GM12801 (cell line): ENCODE measurements around the gene CD9.

Experiments
- TF ChIP-seq, protein P1 (sequence below): IDR thresholded peaks from one replicate; pipeline ENCODE4 v1.5.1; 2011; ENCODE audit warnings: control low read depth; ENCODE audit not compliant: insufficient read length; ENCODE audit errors: extremely low read depth

The CD9 gene

DNA sequence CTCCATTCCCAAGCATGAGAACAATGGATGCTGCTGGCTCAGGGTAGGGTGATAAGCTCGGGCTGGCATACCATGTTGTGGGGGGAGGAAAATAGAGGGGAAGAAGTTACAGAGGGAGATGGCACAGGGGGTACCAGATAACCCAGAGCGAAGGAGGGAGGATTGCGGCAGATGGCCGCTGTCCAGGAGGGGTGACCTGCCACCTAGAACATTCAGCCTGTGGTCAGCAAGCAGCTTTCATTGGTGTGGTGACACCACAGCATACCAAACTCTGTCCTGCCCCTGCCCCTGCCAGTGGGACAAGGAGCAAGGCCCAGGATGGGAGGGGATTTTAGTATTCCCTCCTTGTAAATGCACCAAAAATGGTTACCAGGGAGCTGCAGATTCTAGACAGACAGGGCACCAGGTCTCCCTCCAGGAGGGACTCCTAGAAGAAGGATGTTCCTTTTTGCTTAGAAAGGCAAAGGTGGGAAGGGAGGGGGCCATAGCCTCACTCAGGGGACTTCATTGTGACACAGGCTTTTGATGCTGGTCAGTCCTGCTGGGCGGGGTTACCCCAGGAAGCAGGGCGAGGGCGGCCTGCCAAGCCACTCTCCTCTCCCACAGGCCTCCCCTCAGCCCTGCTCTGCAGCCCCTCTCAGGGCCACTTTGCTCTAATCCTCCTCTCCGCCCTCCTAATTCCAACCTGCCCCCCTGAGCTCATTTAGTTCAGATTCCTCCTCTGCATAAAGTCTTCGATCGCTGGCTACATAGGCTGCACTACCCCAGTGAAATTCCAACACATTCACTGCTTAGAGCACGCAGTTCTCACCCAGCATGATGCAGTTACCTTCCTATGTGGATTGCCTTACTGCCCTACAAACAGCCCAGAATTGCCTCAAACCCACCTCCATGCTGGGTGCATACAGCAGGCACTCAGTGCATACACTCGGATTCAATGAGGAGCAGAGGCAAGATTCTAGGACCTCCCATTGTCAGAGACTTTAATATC is 74.3 kb downstream of the CD9 start:
- TF ChIP-seq, protein P1, sequence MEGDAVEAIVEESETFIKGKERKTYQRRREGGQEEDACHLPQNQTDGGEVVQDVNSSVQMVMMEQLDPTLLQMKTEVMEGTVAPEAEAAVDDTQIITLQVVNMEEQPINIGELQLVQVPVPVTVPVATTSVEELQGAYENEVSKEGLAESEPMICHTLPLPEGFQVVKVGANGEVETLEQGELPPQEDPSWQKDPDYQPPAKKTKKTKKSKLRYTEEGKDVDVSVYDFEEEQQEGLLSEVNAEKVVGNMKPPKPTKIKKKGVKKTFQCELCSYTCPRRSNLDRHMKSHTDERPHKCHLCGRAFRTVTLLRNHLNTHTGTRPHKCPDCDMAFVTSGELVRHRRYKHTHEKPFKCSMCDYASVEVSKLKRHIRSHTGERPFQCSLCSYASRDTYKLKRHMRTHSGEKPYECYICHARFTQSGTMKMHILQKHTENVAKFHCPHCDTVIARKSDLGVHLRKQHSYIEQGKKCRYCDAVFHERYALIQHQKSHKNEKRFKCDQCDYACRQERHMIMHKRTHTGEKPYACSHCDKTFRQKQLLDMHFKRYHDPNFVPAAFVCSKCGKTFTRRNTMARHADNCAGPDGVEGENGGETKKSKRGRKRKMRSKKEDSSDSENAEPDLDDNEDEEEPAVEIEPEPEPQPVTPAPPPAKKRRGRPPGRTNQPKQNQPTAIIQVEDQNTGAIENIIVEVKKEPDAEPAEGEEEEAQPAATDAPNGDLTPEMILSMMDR, result no peak

- TF ChIP-seq, protein P1, result no peak
Observed at GRCh38 chr12:6275928-6276887, 76.0 kb downstream of the CD9 start.

DNA sequence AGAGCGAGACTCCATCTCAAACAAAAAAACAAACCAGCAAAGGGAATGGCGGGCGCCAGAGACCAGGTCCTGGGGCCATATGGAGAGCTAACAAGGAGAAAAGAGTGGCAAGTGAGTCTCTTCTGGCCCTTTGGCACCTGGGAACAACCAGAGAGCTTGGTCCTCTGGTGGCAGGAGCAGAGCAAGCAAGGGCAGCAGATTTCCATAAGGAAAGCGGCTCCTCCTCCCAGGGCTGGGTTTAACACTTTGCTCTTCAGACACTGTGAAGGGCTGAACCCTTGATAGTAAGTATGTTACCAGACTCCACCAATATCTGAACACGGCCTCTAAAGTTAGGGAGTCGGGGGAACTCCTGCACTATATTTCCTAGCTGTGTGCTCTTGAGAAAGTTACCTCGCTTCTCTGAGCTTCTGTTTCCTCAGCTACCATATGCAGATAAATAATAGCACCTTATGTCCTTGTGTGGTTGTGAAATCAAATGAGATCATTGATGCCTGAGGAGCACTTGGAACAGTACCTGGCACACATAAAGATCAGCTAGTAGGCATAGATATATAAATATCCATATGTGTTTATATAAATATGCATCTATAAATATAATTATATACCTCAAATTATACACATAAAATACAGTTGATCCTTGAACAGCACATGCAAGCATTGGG is 76.9 kb downstream of the CD9 start:
- TF ChIP-seq, protein P1, result no peak

DNA sequence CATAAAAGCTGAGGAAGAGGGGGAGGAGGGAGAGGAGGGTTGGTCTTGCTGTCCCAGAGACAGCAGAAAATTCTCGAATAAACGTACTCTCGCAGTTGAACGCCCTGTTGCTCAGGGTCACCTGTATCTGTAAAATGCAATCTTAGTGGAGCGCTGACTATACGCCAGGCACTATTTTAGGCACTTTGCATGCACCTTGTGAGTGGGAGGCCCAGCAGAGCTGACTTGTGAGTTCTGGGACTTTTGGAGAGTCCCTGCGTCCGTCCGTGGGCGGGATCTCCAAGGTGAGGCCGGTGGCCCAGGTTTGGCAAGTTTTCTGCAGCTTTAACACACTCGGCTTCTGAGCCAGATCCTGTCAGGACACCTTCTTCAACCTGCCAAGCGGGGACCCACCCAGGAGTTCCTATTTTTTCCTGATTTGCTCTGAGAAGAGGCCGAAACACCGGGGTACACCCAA is 77.8 kb downstream of the CD9 start:
- TF ChIP-seq, protein P1, result no peak

- TF ChIP-seq, protein P1, result no peak
Observed at GRCh38 chr12:6278439-6279255, 78.4 kb downstream of the CD9 start.

- TF ChIP-seq, protein P1, result no peak
Observed at GRCh38 chr12:6279256-6279628, 79.0 kb downstream of the CD9 start.
